H54 (cell line): Measurements from ENCODE around the gene PARN.
A peak's percentile ranks its signal among the peaks of the same experiment; 100 is the strongest.

Experiments
- DNase-seq: peaks from one replicate; pipeline ENCODE4 v3.0.0; 2011; ENCODE audit warnings: low spot score, mixed read lengths; ENCODE audit not compliant: insufficient read length
- FAIRE-seq: peaks from 3 replicates; lab custom pipeline; 2011; peaks lifted over from hg19 to GRCh38; lab: Jason Lieb, UNC
- POLR2A ChIP-seq: IDR thresholded peaks from 2 replicates; pipeline ENCODE4 v1.6.1; 2011; ENCODE audit warnings: low read depth, mild to moderate bottlenecking, low read length

Gene PARN

GRCh38 chr16:14539156-14539555 is 90.9 kb downstream of the PARN start:
- TF ChIP-seq POLR2A, result no peak
- FAIRE-seq (no peak), DNase-seq (no peak)

GRCh38 chr16:14538604-14539003 is 91.5 kb downstream of the PARN start:
- no peak for FAIRE-seq
- DNase-seq, result no peak
- no peak for TF ChIP-seq POLR2A

- no peak for TF ChIP-seq POLR2A
- DNase-seq (no peak), FAIRE-seq (no peak)
Observed at GRCh38 chr16:14531613-14532012, 98.4 kb downstream of the PARN start.

DNA sequence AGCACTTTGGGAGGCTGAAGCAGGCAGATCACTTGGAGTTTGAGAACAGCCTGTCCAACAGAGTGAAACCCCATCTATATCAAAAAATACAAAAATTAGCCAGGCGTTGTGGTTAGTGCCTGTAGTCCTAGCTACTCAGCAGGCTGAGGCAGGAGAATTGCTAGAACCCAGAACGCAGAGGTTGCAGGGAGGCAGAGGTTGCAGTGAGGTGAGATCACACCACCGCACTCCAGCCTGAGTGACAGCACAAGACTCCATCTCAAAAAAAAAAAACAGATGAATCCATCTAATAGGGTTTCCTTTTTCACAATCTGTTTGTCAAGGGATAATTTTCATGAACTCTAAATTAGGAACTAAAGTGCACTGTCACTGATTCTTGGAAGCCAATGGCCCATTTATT is 99.0 kb downstream of the PARN start:
- DNase-seq, result no peak
- no peak for FAIRE-seq
- no peak for TF ChIP-seq POLR2A

DNA sequence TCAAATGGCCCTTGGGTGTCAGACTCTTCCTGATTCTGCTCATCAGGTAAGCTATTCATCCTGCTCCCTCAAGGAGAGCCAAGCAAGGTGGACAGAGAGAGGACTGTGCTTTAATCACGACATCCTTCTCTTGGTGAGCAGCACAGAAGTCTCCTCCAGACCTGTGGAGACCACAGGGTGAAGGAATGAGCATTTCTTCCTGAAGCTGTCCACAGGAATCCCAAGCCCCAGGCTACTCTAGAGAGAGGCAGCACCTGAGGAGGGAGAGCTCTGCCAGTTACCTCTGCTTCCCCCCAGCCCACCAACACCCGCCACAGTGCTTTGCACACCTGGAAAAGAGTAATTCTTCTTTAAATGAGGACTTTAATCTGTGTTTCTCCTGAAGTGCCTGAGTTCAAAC is 100.0 kb downstream of the PARN start:
- TF ChIP-seq POLR2A, result no peak
- FAIRE-seq (no peak), DNase-seq (no peak)

DNA sequence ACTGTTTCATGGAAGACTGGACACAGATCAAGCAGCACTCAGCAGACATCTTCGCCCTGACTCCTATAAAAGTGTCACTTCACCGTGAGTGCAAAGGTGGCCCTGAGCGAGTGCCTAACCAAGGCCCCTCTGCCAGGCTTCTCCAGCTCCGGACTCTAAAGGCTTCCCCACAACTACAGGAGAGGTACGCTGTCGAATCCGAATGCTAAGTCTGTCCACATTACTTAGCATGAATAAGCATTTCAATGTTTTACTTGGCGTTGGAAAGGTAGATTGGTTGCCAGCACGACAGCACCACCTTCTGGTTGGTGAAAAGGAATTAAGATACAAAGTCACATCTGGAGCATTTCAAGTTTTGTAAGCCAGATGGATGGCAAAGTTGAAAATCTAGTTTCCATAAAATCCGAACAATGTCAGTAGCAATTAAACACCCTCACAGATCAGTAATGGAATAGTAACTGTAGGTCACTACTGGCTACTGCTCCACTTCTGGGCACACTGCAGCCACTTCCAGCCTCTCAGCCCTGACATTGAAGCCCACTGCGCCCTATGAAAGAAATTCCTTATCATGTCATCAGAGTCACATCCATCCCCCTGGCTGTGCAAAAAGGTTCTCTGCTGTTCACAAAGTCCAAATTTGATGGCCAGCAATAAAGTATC is 100.9 kb downstream of the PARN start:
- DNase-seq (peak; percentile 52), FAIRE-seq (peak; percentile 96)

DNA sequence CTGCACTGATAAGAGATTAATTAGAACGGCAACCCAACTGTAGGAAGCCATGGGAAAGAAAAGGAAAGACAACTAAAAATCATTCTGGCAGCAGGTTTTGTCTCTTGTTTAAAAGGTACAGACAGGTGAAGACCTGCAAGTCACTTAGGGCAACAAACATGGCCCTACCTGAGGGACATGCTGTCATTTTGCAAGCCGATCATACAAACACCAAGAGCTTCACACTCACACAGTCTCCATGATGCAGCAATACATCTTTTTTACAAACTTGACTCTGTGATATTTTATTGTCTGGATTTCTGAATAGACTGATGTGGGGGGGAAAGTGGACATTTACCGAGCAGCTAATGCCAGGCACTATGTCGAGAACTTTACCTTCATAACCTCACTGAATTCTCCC is 101.8 kb downstream of the PARN start:
- no peak for TF ChIP-seq POLR2A
- FAIRE-seq (no peak), DNase-seq (no peak)

More for the DNA sequence above, 100.9 kb downstream of the PARN start:
- no peak for TF ChIP-seq POLR2A

- TF ChIP-seq POLR2A, result no peak
- DNase-seq (no peak), FAIRE-seq (no peak)
Observed at GRCh38 chr16:14527411-14528044, 102.5 kb downstream of the PARN start.

- FAIRE-seq, result no peak
- no peak for TF ChIP-seq POLR2A
Observed at GRCh38 chr16:14525596-14525995, 104.5 kb downstream of the PARN start.

GRCh38 chr16:14524979-14525378 is 105.1 kb downstream of the PARN start:
- no peak for FAIRE-seq
- no peak for TF ChIP-seq POLR2A
- no peak for DNase-seq

More at GRCh38 chr16:14525596-14525995, 104.5 kb downstream of the PARN start:
- DNase-seq, result no peak

DNA sequence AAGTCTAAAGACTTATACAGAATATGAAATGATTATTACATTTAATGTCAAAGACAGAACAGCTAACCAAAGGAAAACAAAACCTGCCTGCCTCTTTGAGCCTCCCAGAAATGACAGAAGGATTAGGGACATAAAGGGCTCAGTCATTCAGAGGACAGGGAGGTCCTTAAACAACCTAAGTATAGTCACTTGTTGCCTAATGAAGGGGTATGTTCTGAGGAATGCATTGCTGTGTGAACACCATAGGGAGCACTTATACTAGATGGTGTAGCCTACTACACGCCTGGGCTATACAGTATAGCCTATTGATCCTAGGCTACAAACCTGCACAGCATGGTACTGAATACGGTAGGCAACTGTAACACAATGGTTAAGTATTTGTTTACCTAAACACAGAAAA is 106.4 kb downstream of the PARN start:
- no peak for TF ChIP-seq POLR2A
- no peak for FAIRE-seq

DNA sequence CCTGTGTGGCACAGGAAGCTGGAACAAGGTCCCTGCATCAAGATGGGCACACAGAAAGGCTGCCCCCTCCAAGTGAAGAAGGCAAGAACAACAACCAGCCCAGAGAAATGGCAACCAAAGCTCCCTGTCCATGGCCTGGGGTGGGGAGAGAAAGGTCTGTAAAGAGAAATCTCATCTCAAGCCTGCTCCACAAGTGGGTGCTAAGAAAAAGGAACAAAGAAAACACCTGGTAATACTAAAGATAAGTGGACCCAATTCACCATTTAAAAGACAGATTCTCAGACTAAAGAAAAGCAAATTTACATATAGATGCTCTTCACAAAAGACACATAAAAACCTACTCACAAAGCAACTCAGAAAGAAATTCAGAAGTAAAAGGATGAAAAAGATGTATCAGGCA is 107.4 kb downstream of the PARN start:
- DNase-seq (no peak), FAIRE-seq (no peak)
- no peak for TF ChIP-seq POLR2A

More for the DNA sequence above, 106.4 kb downstream of the PARN start:
- DNase-seq, result no peak

DNA sequence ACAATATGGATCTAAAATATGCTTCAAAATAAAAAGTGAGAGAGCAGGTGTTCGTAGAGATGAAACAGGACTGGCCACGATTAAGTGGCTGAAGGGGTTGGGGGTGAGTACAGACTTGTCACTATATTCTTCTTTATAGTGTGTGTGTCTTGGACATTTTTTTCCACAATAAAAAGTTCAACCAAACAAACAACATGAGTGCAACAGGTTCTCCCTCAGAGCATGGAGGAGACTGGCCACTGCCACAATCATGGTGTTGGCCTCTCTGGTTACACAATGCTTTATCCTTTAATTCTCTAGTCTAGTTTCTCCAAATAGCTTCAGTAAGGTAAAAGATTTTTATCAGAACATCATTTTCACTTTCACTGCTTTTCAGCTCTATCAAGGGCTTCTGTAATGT is 109.3 kb downstream of the PARN start:
- no peak for TF ChIP-seq POLR2A
- FAIRE-seq (no peak), DNase-seq (no peak)

GRCh38 chr16:14514967-14515366 is 115.1 kb downstream of the PARN start:
- FAIRE-seq, result no peak
- no peak for TF ChIP-seq POLR2A
- no peak for DNase-seq

DNA sequence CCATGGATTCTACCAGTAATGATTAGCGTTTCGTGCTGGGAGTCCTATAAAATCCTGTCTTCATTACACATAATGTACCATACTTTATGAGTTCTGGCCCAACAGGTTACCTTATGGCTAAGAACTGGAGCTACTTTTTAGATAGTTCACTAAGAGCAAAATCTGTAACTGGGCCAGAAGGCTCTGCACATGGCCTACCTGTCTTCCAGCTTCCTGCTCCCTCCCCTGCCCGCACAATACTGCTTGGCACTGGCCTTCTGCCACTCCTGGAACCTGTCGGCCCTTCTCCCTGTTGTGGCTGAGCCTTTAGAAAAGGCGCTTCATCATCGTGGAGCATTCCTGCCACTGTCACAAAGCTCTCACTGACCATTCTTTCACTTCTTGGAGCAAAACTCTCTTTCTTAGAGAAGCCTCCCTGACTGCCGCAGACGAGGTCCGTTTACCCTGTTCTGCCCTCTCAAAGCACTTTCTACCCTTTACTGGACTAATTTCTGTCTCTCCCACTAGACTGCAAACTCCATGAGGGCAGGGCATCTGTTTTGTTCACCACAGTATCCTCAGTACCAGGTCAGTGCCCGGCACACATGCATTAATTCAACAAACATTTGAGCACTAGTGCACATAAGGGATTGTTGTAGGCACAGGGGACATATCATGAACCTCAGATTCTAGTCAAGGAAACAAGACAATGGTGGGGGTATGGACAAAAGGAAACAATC is 116.5 kb downstream of the PARN start:
- no peak for FAIRE-seq
- no peak for DNase-seq

More for the DNA sequence above, 116.5 kb downstream of the PARN start:
- no peak for TF ChIP-seq POLR2A
